ENCODE results near the gene TRPM3. TPM values are rescaled to one million over a fixed set of nuclear protein-coding genes. Genes with fewer than 3 reads are reported as not detected.

Gene TRPM3
- total and polyA plus RNA-seq, 9 of the 15 experiments (the other 6 are each of a cell fraction or from before 2014, with no cell fraction given): 0.04 TPM; not detected in 8

GRCh38 chr9:70978085-70978484, 143.3 kb downstream of the TRPM3 start:
- ChIA-PET POLR2A (interaction anchor here (0.6 to 1.0 kb wide), 2 partner anchors 14 to 49 kb away, joined by 3 read pairs; no protein-coding TSS in a partner anchor), CTCF (ENCODE audit: low intra/inter-chr PET ratio) (no interaction called here)
- Histone ChIP-seq H3K4me1 (replicated peaks in 1 of 2; ENCODE audit: control insufficient read depth in 2 of 2, insufficient read depth in 2 of 2, low read length in 2 of 2) (no peaks in the 10 kb centered on the region), H3K9ac (ENCODE audit: insufficient read depth in 1 of 2, low read depth in 2 of 2, low read length in 2 of 2) (no peak overlapping the region), H3K36me3 (ENCODE audit: control insufficient read depth, insufficient read depth, low read length) (no peaks in the 10 kb centered on the region), H3K9me3 (replicated peaks; ENCODE audit: control insufficient read depth, insufficient read depth, low read depth, low read length) (no peaks in the 10 kb centered on the region), H3K27me3 (ENCODE audit: control insufficient read depth in 2 of 2, insufficient read depth in 2 of 2, low read length in 2 of 2) (no peaks in the 10 kb centered on the region), H3K79me2 (ENCODE audit: control insufficient read depth, insufficient read depth, low read length) (no peaks in the 10 kb centered on the region), H3K4me2 (ENCODE audit: insufficient read depth, low read length) (no peak overlapping the region), H3K4me3 (no peak overlapping the region), H3K9me1 (ENCODE audit: control insufficient read depth, insufficient read depth, low read length) (no peaks in the 10 kb centered on the region), H3K27ac (ENCODE audit: extremely low read depth, low read depth, low read length) (no peak overlapping the region), H2AFZ (ENCODE audit: low read depth, low read length) (no peak overlapping the region), H4K20me1 (replicated peaks; ENCODE audit: control insufficient read depth, insufficient read depth, low read length) (no peaks in the 10 kb centered on the region)
- ATAC-seq (no peak), FAIRE-seq (no peak), DNase-seq (ENCODE audit: extremely low read depth in 1 of 4, low spot score in 3 of 4) (no peak)
- WGBS (ENCODE audit: insufficient coverage, low coverage, missing lambda C conversion rate): 4% methylated on average over 3 of the region's 3 CpGs
- in situ Hi-C loops (cut with MboI): no loop called here
- intact Hi-C loops (cut with micrococcal nuclease): no loop called here
- BruUV-seq (replicated peaks): no TSS peak
- TF ChIP-seq AFF1 (IDR thresholded peaks at IDR 0.05; ENCODE audit: low read depth in 1 of 2, partially characterized antibody in 2 of 2) (no peak), ZNF512 (tag; IDR thresholded peaks at IDR 0.05) (no peak)

Measured in K562 (cell line).